ENCODE measurements around the gene TPO.
"Not testable (repeated sequence)": the region's sequence is repeated elsewhere in the genome, so short reads cannot be mapped to it uniquely, and the experiment has no call there.

TPO gene

GRCh38 chr2:1413156-1413710 is at the start of gene TPO:
Gene TPO (plus strand): TSS chr2:1413463. CDS start chr2:1414409, 946 bp downstream.
- DNase-seq = no peak

GRCh38 chr2:1366546-1367134 is 46.6 kb upstream of the TPO start:
- no peak for DNase-seq

- DNase-seq = no peak
These were observed 45.7 kb upstream of the TPO start for GRCh38 chr2:1367601-1368000.

- DNase-seq = no peak
These were observed 43.4 kb upstream of the TPO start for GRCh38 chr2:1369905-1370304.

GRCh38 chr2:1370461-1370860 is 42.8 kb upstream of the TPO start:
- DNase-seq = no peak

- no peak for DNase-seq
These were observed 42.2 kb upstream of the TPO start for GRCh38 chr2:1371082-1371481.

GRCh38 chr2:1373830-1374229 is 39.4 kb upstream of the TPO start:
- DNase-seq = no peak

GRCh38 chr2:1374287-1374686 is 39.0 kb upstream of the TPO start:
- no peak for DNase-seq

GRCh38 chr2:1375794-1376193 is 37.5 kb upstream of the TPO start:
- no peak for DNase-seq

GRCh38 chr2:1377473-1377872 is 35.8 kb upstream of the TPO start:
- DNase-seq = no peak

- no peak for DNase-seq
These were observed 34.7 kb upstream of the TPO start for GRCh38 chr2:1378456-1379150.

- no peak for DNase-seq
These were observed 31.6 kb upstream of the TPO start for GRCh38 chr2:1381644-1382043.

- not testable (repeated sequence) for DNase-seq
These were observed 25.1 kb upstream of the TPO start for GRCh38 chr2:1387954-1388725.

- not testable (repeated sequence) for DNase-seq
These were observed 23.1 kb upstream of the TPO start for GRCh38 chr2:1390118-1390517.

GRCh38 chr2:1393321-1393720 is 19.9 kb upstream of the TPO start:
- no peak for DNase-seq

- no peak for DNase-seq
These were observed 18.4 kb upstream of the TPO start for GRCh38 chr2:1394709-1395408.

- no peak for DNase-seq
These were observed 15.9 kb upstream of the TPO start for GRCh38 chr2:1397350-1397749.

GRCh38 chr2:1398191-1398590 is 15.1 kb upstream of the TPO start:
- DNase-seq = no peak

- DNase-seq = no peak
These were observed 12.1 kb upstream of the TPO start for GRCh38 chr2:1400943-1401735.

GRCh38 chr2:1402064-1402463 is 11.2 kb upstream of the TPO start:
- DNase-seq = no peak

GRCh38 chr2:1403565-1403964 is 9.7 kb upstream of the TPO start:
- no peak for DNase-seq

- DNase-seq = no peak
These were observed 8.1 kb upstream of the TPO start for GRCh38 chr2:1405124-1405523.
